Liver (tissue), 1 donor: ENCODE measurements around the gene SMAP1.

Experiments used
- REST ChIP-seq: IDR thresholded peaks from 2 replicates; pipeline ENCODE4 v1.6.1; 2016; ENCODE audit warnings: antibody characterized with exemption, mild to moderate bottlenecking
- YY1 ChIP-seq: IDR thresholded peaks from 2 replicates; pipeline ENCODE4 v1.6.1; 2016; ENCODE audit warnings: antibody characterized with exemption, mild to moderate bottlenecking

- TF ChIP-seq REST (no peak), YY1 (no peak)
Observed at GRCh38 chr6:70864401-70864800, 196.7 kb downstream of the SMAP1 start.
